Stromal cell of bone marrow (primary cell): Measurements from ENCODE around the gene FOXB2.
"Not testable (repeated sequence)": the region's sequence is repeated elsewhere in the genome, so short reads cannot be mapped to it uniquely, and the experiment has no call there.

Experiments
- DNase-seq: peaks from one replicate; pipeline ENCODE4 v3.0.0-alpha.2; 2012; ENCODE audit warnings: low read depth

Gene FOXB2

GRCh38 chr9:77019236-77019925, at the start of gene FOXB2:
Gene FOXB2 (plus strand): TSS chr9:77019655. CDS start chr9:77019655, 0 bp downstream.
- DNase-seq, result no peak

- DNase-seq, result no peak
Measured at GRCh38 chr9:76969716-76970115, 49.7 kb upstream of the FOXB2 start.

- not testable (repeated sequence) for DNase-seq
Measured at GRCh38 chr9:76978831-76979230, 40.6 kb upstream of the FOXB2 start.

GRCh38 chr9:76980566-76980965, 38.9 kb upstream of the FOXB2 start:
- no peak for DNase-seq

GRCh38 chr9:76984486-76984885, 35.0 kb upstream of the FOXB2 start:
- DNase-seq, result peak; percentile 9

- DNase-seq, result peak; percentile 2
Measured at GRCh38 chr9:76985581-76985980, 33.9 kb upstream of the FOXB2 start.

GRCh38 chr9:76987594-76988200, 31.8 kb upstream of the FOXB2 start:
- DNase-seq, result peak; percentile 39

- no peak for DNase-seq
Measured at GRCh38 chr9:76988941-76989340, 30.5 kb upstream of the FOXB2 start.

GRCh38 chr9:76989501-76989900, 30.0 kb upstream of the FOXB2 start:
- DNase-seq, result no peak

- no peak for DNase-seq
Measured at GRCh38 chr9:76996700-76997099, 22.8 kb upstream of the FOXB2 start.

GRCh38 chr9:76999261-76999660, 20.2 kb upstream of the FOXB2 start:
- no peak for DNase-seq

- no peak for DNase-seq
Measured at GRCh38 chr9:77000330-77000729, 19.1 kb upstream of the FOXB2 start.

- DNase-seq, result no peak
Measured at GRCh38 chr9:77003366-77003765, 16.1 kb upstream of the FOXB2 start.

GRCh38 chr9:77005216-77005615, 14.2 kb upstream of the FOXB2 start:
- DNase-seq, result peak; percentile 40

GRCh38 chr9:77010527-77010926, 8.9 kb upstream of the FOXB2 start:
- no peak for DNase-seq

GRCh38 chr9:77011973-77012821, 7.3 kb upstream of the FOXB2 start:
- DNase-seq, result no peak

GRCh38 chr9:77013206-77013931, 6.1 kb upstream of the FOXB2 start:
- no peak for DNase-seq

- no peak for DNase-seq
Measured at GRCh38 chr9:77013932-77014596, 5.4 kb upstream of the FOXB2 start.

GRCh38 chr9:77014597-77015263, 4.7 kb upstream of the FOXB2 start:
- no peak for DNase-seq

- DNase-seq, result no peak
Measured at GRCh38 chr9:77015327-77016048, 4.0 kb upstream of the FOXB2 start.
